WI38 (cell line): ENCODE results near the gene HSPB2.
A peak's percentile ranks its signal among the peaks of the same experiment; 100 is the strongest.

Source experiments
- H3K4me3 ChIP-seq: 2 replicates; pipeline ENCODE4 v1.5.1; 2011; ENCODE audit warnings: low read depth, mild to moderate bottlenecking, control low read depth, low read length
- CTCF ChIP-seq: IDR thresholded peaks from 2 replicates; pipeline ENCODE4 v1.5.1; 2012; ENCODE audit warnings: low read depth, mild to moderate bottlenecking, control low read depth, low read length

The HSPB2 gene

GRCh38 chr11:111935317-111936039, 22.9 kb downstream of the HSPB2 start:
- no peak overlapping the region for H3K4me3 ChIP-seq
- TF ChIP-seq CTCF: no peak

- H3K4me3 ChIP-seq: peak overlapping the region; percentile 63
Observed at GRCh38 chr11:111936040-111936540, 23.6 kb downstream of the HSPB2 start.

GRCh38 chr11:111937461-111937769, 24.9 kb downstream of the HSPB2 start:
- peak overlapping the region; percentile 63 for H3K4me3 ChIP-seq
- TF ChIP-seq CTCF: no peak

More at GRCh38 chr11:111936040-111936540, 23.6 kb downstream of the HSPB2 start:
- TF ChIP-seq CTCF: no peak

GRCh38 chr11:111937844-111938243, 25.3 kb downstream of the HSPB2 start:
- TF ChIP-seq CTCF: no peak
- peak overlapping the region; percentile 63 for H3K4me3 ChIP-seq

- H3K4me3 ChIP-seq: peak overlapping the region; percentile 37
- TF ChIP-seq CTCF: no peak
Observed at GRCh38 chr11:111938687-111939160, 26.2 kb downstream of the HSPB2 start.

GRCh38 chr11:111939836-111940604, 27.5 kb downstream of the HSPB2 start:
- H3K4me3 ChIP-seq: no peak overlapping the region
- TF ChIP-seq CTCF: no peak

- TF ChIP-seq CTCF: no peak
- H3K4me3 ChIP-seq: no peak overlapping the region
Observed at GRCh38 chr11:111941963-111942362, 29.4 kb downstream of the HSPB2 start.
